Measurements from ENCODE around the gene SV2C.

GRCh38 chr5:76245590-76245989 is 162.4 kb downstream of the SV2C start:
- TF ChIP-seq POLR2A (IDR thresholded peaks at IDR 0.05): no peak
- no peak for TF ChIP-seq CTCF (IDR thresholded peaks at IDR 0.05)
